ENCODE results near the gene FILIP1L. TPM values are rescaled to one million over a fixed set of nuclear protein-coding genes. Genes with fewer than 3 reads are reported as not detected.

Gene FILIP1L
- total RNA-seq, 1 experiment from 2014 or later = 0.07 TPM

- Histone ChIP-seq H3K79me1 (ENCODE audit: insufficient read depth, low read depth, low read length, poor library complexity, severe bottlenecking) (no peaks in the 10 kb centered on the region), H2BK120ac (ENCODE audit: low read depth, low read length, poor library complexity, severe bottlenecking) (no peak overlapping the region), H2BK5ac (ENCODE audit: insufficient read length, low read length) (no peak overlapping the region), H3K14ac (ENCODE audit: insufficient read depth, low read length) (no peak overlapping the region), H2BK15ac (ENCODE audit: low read depth, low read length) (no peak overlapping the region), H4K20me1 (ENCODE audit: control insufficient read depth, insufficient read depth, insufficient read length) (no peaks in the 10 kb centered on the region), H3K4me1 (ENCODE audit: insufficient read depth, low read length) (no peaks in the 10 kb centered on the region), H3T11ph (ENCODE audit: low read length) (no peak overlapping the region), H4K8ac (replicated peaks; ENCODE audit: insufficient read length, low read depth, low read length) (no peak overlapping the region), H3K23ac (ENCODE audit: insufficient read length, low read depth, low read length) (no peak overlapping the region), H3K27ac (ENCODE audit: insufficient read length, low read depth, low read length) (no peak overlapping the region), H3K56ac (ENCODE audit: insufficient read length, low read depth, low read length) (no peak overlapping the region), H3K79me2 (ENCODE audit: insufficient read depth, low read length) (no peaks in the 10 kb centered on the region), H3K4me2 (ENCODE audit: insufficient read depth, insufficient read length, low read length) (no peak overlapping the region), H2AK5ac (ENCODE audit: insufficient read length, low read length) (no peak overlapping the region), H3K4ac (ENCODE audit: low read depth, low read length) (no peak overlapping the region), H2BK20ac (ENCODE audit: low read depth, low read length, poor library complexity, severe bottlenecking) (no peak overlapping the region), H3K9me3 (ENCODE audit: control insufficient read depth, low read depth, low read length) (no peaks in the 10 kb centered on the region), H3K23me2 (ENCODE audit: insufficient read length, low read depth, low read length, poor library complexity, severe bottlenecking) (no peaks in the 10 kb centered on the region), H3K27me3 (ENCODE audit: insufficient read depth, low read length) (no peaks in the 10 kb centered on the region), H4K5ac (ENCODE audit: insufficient read length, low read depth, low read length) (no peak overlapping the region), H3K18ac (ENCODE audit: insufficient read length, low read depth, low read length) (no peak overlapping the region), H4K91ac (ENCODE audit: insufficient read length, low read depth, low read length) (no peak overlapping the region), H3K9ac (ENCODE audit: extremely low read depth, insufficient read length, low read length) (no peak overlapping the region), H2BK12ac (ENCODE audit: insufficient read length, low read depth, low read length) (no peak overlapping the region), H2AFZ (ENCODE audit: low read length) (no peak overlapping the region)
- Mint-ChIP-seq H3K9me3 (no peaks in the 10 kb centered on the region), H3K4me3 (no peak overlapping the region), H3K27me3 (ENCODE audit: low read depth) (no peaks in the 10 kb centered on the region), H3K27ac (no peak overlapping the region), H3K4me1 (peaks cover 4 to 5% of the 10 kb centered on the region in 2 experiments; a peak in 3 of 4 replicates), H3K36me3 (ENCODE audit: insufficient read depth in 1 of 3, low read depth in 3 of 3) (no peaks in the 10 kb centered on the region)
- no peak for DNase-seq
- no peak for TF ChIP-seq CTCF (conservative IDR thresholded peaks at IDR 0.05)
- no CpG with 5 or more reads among the region's 3 CpGs for WGBS (ENCODE audit: extremely low coverage, insufficient read length, low lambda C conversion rate)
These were observed 84.0 kb downstream of the FILIP1L start for GRCh38 chr3:100030346-100030745.
